Endothelial cell of umbilical vein (primary cell): ENCODE data around the gene PTAFR. TPM values are rescaled to one million over a fixed set of nuclear protein-coding genes. Genes with fewer than 3 reads are reported as not detected.

Source experiments
- BruUV-seq: library from RNA; stranded (reverse); fragments of 400-500 nt; replicated peaks from 2 replicates; lab custom pipeline; 2021; lab: Mats Ljungman, UMichigan
- CTCF ChIA-PET: fragments of 300-600, 350-600 bp; sonication (Branson Sonifier 250); formaldehyde crosslinking; loops from one replicate; lab custom pipeline; 2021; ENCODE audit warnings: antibody characterized with exemption, inconsistent platforms; lab: Charles Lee
- POLR2A ChIA-PET: fragments of 300-600, 350-600 bp; sonication (Branson Sonifier 250); formaldehyde crosslinking; loops from one replicate; lab custom pipeline; 2021; ENCODE audit warnings: antibody characterized with exemption, inconsistent platforms; lab: Charles Lee
- DNase-seq: peaks from one replicate; pipeline ENCODE4 v3.0.0-alpha.2; 2011; ENCODE audit warnings: low read depth, low spot score
- FAIRE-seq: peaks from 2 replicates; lab custom pipeline; 2011; peaks lifted over from hg19 to GRCh38; lab: Jason Lieb, UNC
- H2AFZ ChIP-seq: 2 replicates; pipeline ENCODE4 v1.6.0; 2012; ENCODE audit warnings: low read depth, low read length, control low read depth, inconsistent platforms
- H3K27ac ChIP-seq: 2 replicates; pipeline ENCODE4 v1.5.1; 2011; ENCODE audit warnings: low read depth, mild to moderate bottlenecking, control low read depth, low read length, moderate library complexity; ENCODE audit not compliant: insufficient read depth
- H3K27me3 ChIP-seq, 2 experiments: 2 replicates each; pipeline versions ENCODE4 v1.6.0 to v1.6.1; 2011; ENCODE audit warnings: low read length in 2 of 2, mixed read lengths in 1 of 2; ENCODE audit not compliant: control insufficient read depth in 2 of 2, insufficient read depth in 2 of 2
- H3K36me3 ChIP-seq, 2 experiments: 2 replicates in 1 of 2; 3 replicates in 1 of 2; pipeline ENCODE4 v1.5.1; 2011; ENCODE audit warnings: low read length in 2 of 2, mild to moderate bottlenecking in 1 of 2, moderate library complexity in 1 of 2; ENCODE audit not compliant: control insufficient read depth in 2 of 2, insufficient read depth in 2 of 2; ENCODE audit errors: extremely low read depth in 1 of 2
- H3K4me1 ChIP-seq: 3 replicates; pipeline ENCODE4 v1.5.1; 2011; ENCODE audit warnings: mild to moderate bottlenecking, low read length; ENCODE audit not compliant: control insufficient read depth, insufficient read depth; ENCODE audit errors: extremely low read depth
- H3K4me2 ChIP-seq: 2 replicates; pipeline ENCODE4 v1.6.1; 2011; ENCODE audit warnings: low read length, control low read depth, mixed read lengths; ENCODE audit not compliant: insufficient read depth
- H3K4me3 ChIP-seq, 3 experiments: fragments of 200-600 bp in 1 of 3; sonication (generic), shearing (Covaris generic) in 1 of 3; replicated peaks in 1 of 3; 2 replicates each; pipeline ENCODE4 v1.5.1; 2011 to 2016; ENCODE audit warnings: control low read depth in 3 of 3, low read length in 3 of 3, mild to moderate bottlenecking in 2 of 3, inconsistent platforms in 1 of 3, low read depth in 1 of 3, moderate library complexity in 1 of 3; ENCODE audit not compliant: insufficient read depth in 1 of 3
- H3K79me2 ChIP-seq: 2 replicates; pipeline ENCODE4 v1.6.0; 2012; ENCODE audit warnings: low read length, inconsistent platforms; ENCODE audit not compliant: control insufficient read depth, insufficient read depth
- H3K9ac ChIP-seq: replicated peaks from 2 replicates; pipeline ENCODE3; 2011; ENCODE audit warnings: low read length, control low read depth; ENCODE audit not compliant: insufficient read depth; ENCODE audit errors: extremely low read depth
- H3K9me1 ChIP-seq: replicated peaks from 3 replicates; pipeline ENCODE4 v1.6.0; 2011; ENCODE audit warnings: mild to moderate bottlenecking, low read length; ENCODE audit not compliant: control insufficient read depth, insufficient read depth; ENCODE audit errors: extremely low read depth
- H3K9me3 ChIP-seq: replicated peaks from 2 replicates; pipeline ENCODE4 v1.5.1; 2012; ENCODE audit warnings: low read length, inconsistent platforms; ENCODE audit not compliant: control insufficient read depth, insufficient read depth
- H4K20me1 ChIP-seq: replicated peaks from 2 replicates; pipeline ENCODE3; 2011; ENCODE audit warnings: mild to moderate bottlenecking, low read length; ENCODE audit not compliant: control insufficient read depth, insufficient read depth; ENCODE audit errors: extremely low read depth
- EZH2 ChIP-seq: IDR thresholded peaks from 2 replicates; pipeline ENCODE4 v1.6.1; 2012; ENCODE audit warnings: borderline replicate concordance, low read depth, mild to moderate bottlenecking, moderate library complexity, low read length, inconsistent platforms; ENCODE audit not compliant: severe bottlenecking
- FOS ChIP-seq: IDR thresholded peaks from 2 replicates; pipeline ENCODE4 v1.6.1; 2011; ENCODE audit warnings: mild to moderate bottlenecking, low read length, moderate library complexity, borderline replicate concordance; ENCODE audit not compliant: insufficient read depth
- GATA2 ChIP-seq: IDR thresholded peaks from 2 replicates; pipeline ENCODE4 v1.7.0; 2011; ENCODE audit warnings: low read depth, mild to moderate bottlenecking, moderate library complexity, mixed read lengths, low read length; ENCODE audit not compliant: insufficient read length, insufficient read depth
- JUN ChIP-seq: IDR thresholded peaks from 2 replicates; pipeline ENCODE4 v1.6.1; 2011; ENCODE audit warnings: borderline replicate concordance, low read depth; ENCODE audit not compliant: insufficient read length, insufficient read depth
- MYC ChIP-seq: IDR thresholded peaks from one replicate; pipeline ENCODE4 v1.6.1; 2011; ENCODE audit warnings: mild to moderate bottlenecking, low read depth, low read length
- POLR2A ChIP-seq: IDR thresholded peaks from 2 replicates; pipeline ENCODE4 v1.6.1; 2012; ENCODE audit warnings: low read depth, mild to moderate bottlenecking, control low read depth, low read length
- POLR2AphosphoS5 ChIP-seq: IDR thresholded peaks from 2 replicates; pipeline ENCODE4 v1.6.1; 2012; ENCODE audit warnings: low read depth, mild to moderate bottlenecking, control low read depth, low read length, moderate library complexity; ENCODE audit not compliant: insufficient read depth
- dilution Hi-C: fragments of 300-500 bp; cut with MboI; formaldehyde crosslinking; loops from one replicate; pipeline ENCODE4 v1.15.0; 2019; ENCODE audit warnings: low sequenced_read_pairs; ENCODE audit not compliant: extremely low pct_ligation_motif_present
- intact Hi-C: fragments of 100-400 bp; cut with micrococcal nuclease; formaldehyde crosslinking; loops from one replicate; pipeline ENCODE4 v1.10.0; 2022
- polyA plus RNA-seq, 4 experiments: library from polyadenylated mRNA; depleted of rRNA in 3 of 4; stranded (reverse) in 3 of 4; unstranded in 1 of 4; fragments of >200 nt; gene quantifications; 2 replicates each; pipeline versions ENCODE4 v1.2.1 to v1.2.3, GENCODE V29; 2011 to 2012; ENCODE audit warnings: missing spikeins in 1 of 4
- total RNA-seq: library from RNA; stranded (reverse); gene quantifications from 2 replicates; pipeline ENCODE4 v1.2.3, GENCODE V29; 2021
- TF ChIP-seq, protein P1 (sequence below): IDR thresholded peaks from 2 replicates; pipeline ENCODE4 v1.6.1; 2011; ENCODE audit not compliant: insufficient read depth, insufficient read length
- TF ChIP-seq, protein P2 (sequence below), 2 donors: IDR thresholded peaks; 1 replicate in 1 of 2; 2 replicates in 1 of 2; pipeline ENCODE4 v1.5.1; 2011; ENCODE audit warnings: low read length in 2 of 2, mild to moderate bottlenecking in 2 of 2, moderate library complexity in 2 of 2, control low read depth in 1 of 2, inconsistent platforms in 1 of 2, low read depth in 1 of 2; ENCODE audit not compliant: insufficient read depth in 1 of 2; ENCODE audit errors: extremely low read depth in 1 of 2

The PTAFR gene
- total and polyA plus RNA-seq, 2 donors (not counting 3 experiments of a cell fraction or from before 2014, with no cell fraction given), result 0.20 to 0.32 TPM

DNA sequence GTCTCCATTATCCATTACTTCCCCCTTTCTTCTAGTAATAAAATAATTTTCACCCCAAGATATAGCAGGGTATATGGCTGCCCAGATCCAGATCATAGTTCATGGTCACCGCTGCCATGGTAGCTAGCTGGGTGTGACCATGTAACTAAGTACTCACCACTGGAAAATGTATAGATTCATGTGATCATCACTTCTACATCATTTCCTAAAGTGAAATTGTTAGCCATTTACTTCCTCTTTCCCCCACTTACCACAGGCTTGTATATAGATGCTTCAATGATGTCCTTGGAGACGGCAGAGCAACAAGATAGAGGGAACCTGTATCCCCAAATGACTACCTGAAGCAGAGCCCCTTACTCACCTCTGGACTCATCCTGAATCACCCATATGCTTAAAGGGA, 65.3 kb downstream of the PTAFR start:
- no peaks in the 10 kb centered on the region for H3K9me1 ChIP-seq
- intact Hi-C loops (loop anchor here (2.0 to 5.0 kb wide), 2 partner anchors 22 to 51 kb away; partner anchors contain the start of gene EYA3), dilution Hi-C loops (no loop called here)
- no peak overlapping the region for H3K4me2 ChIP-seq
- TF ChIP-seq, protein P1, sequence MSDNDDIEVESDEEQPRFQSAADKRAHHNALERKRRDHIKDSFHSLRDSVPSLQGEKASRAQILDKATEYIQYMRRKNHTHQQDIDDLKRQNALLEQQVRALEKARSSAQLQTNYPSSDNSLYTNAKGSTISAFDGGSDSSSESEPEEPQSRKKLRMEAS, result no peak
- TF ChIP-seq, protein P2, sequence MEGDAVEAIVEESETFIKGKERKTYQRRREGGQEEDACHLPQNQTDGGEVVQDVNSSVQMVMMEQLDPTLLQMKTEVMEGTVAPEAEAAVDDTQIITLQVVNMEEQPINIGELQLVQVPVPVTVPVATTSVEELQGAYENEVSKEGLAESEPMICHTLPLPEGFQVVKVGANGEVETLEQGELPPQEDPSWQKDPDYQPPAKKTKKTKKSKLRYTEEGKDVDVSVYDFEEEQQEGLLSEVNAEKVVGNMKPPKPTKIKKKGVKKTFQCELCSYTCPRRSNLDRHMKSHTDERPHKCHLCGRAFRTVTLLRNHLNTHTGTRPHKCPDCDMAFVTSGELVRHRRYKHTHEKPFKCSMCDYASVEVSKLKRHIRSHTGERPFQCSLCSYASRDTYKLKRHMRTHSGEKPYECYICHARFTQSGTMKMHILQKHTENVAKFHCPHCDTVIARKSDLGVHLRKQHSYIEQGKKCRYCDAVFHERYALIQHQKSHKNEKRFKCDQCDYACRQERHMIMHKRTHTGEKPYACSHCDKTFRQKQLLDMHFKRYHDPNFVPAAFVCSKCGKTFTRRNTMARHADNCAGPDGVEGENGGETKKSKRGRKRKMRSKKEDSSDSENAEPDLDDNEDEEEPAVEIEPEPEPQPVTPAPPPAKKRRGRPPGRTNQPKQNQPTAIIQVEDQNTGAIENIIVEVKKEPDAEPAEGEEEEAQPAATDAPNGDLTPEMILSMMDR (IDR thresholded peaks at IDR 0.05; ENCODE audit: extremely low read depth in 1 of 2, insufficient read depth in 1 of 2, low read depth in 1 of 2, low read length in 2 of 2), result no peak
- TF ChIP-seq JUN, result no peak
- no peak for TF ChIP-seq POLR2A
- TF ChIP-seq POLR2AphosphoS5, result no peak
- no peak for TF ChIP-seq MYC
- TF ChIP-seq FOS, result no peak
- TF ChIP-seq EZH2, result no peak
- TF ChIP-seq GATA2, result no peak
- no peaks in the 10 kb centered on the region for H3K9me3 ChIP-seq
- no peaks in the 10 kb centered on the region for H4K20me1 ChIP-seq
- no peaks in the 10 kb centered on the region for H3K79me2 ChIP-seq
- H3K9ac ChIP-seq, result no peak overlapping the region
- no peak for FAIRE-seq
- H2AFZ ChIP-seq, result peak overlapping the region; percentile 76
- H3K4me1 ChIP-seq, result peaks cover 21% of the 10 kb centered on the region
- H3K27ac ChIP-seq, result peak overlapping the region; percentile 73
- POLR2A ChIA-PET, result no interaction called here
- CTCF ChIA-PET, result interaction anchor here (1.2 to 1.9 kb wide), 5 partner anchors 20 to 98 kb away, joined by 3 to 11 read pairs (median 4); no protein-coding TSS in a partner anchor
- H3K27me3 ChIP-seq, result no peaks in the 10 kb centered on the region
- no TSS peak for BruUV-seq
- H3K4me3 ChIP-seq, result no peak overlapping the region
- DNase-seq, result peak; percentile 31
- no peaks in the 10 kb centered on the region for H3K36me3 ChIP-seq
